HepG2 (cell line): Measurements from ENCODE around the gene RAD50. TPM values are rescaled to one million over a fixed set of nuclear protein-coding genes. Genes with fewer than 3 reads are reported as not detected.

Experiments used
- ATAC-seq: fragments of 200-7000 bp; cut with Tn5 transposase; 3 replicates; pipeline ENCODE4 v1.9.1; 2020; ENCODE audit warnings: mild to moderate bottlenecking, moderate library complexity
- BruUV-seq: library from RNA; stranded (reverse); fragments of 400-500 nt; replicated peaks from 2 replicates; lab custom pipeline; 2021; lab: Mats Ljungman, UMichigan
- CTCF ChIA-PET: fragments of 300-600 bp; formaldehyde crosslinking; extraction: SDS; loops from one replicate; lab custom pipeline; 2021; ENCODE audit warnings: low total read pairs, inconsistent platforms, low intra/inter-chr PET ratio; lab: Yijun Ruan, JAX
- POLR2A ChIA-PET: fragments of 350-600 bp; sonication (Branson Sonifier 250); formaldehyde crosslinking; loops from one replicate; lab custom pipeline; 2020; ENCODE audit warnings: antibody characterized with exemption, inconsistent platforms; lab: Yijun Ruan, JAX
- DNase-seq: peaks from one replicate; pipeline ENCODE4 v3.0.0-alpha.2; 2015; ENCODE audit warnings: low spot score
- FAIRE-seq: peaks from 3 replicates; lab custom pipeline; 2011; peaks lifted over from hg19 to GRCh38; lab: Jason Lieb, UNC
- H2AFZ ChIP-seq: one replicate; pipeline ENCODE4 v1.6.1; 2011; ENCODE audit warnings: low read length, inconsistent platforms
- H3K27ac ChIP-seq: fragments of 300-600 bp; 3 replicates; pipeline ENCODE4 v1.8.0; 2011; ENCODE audit warnings: mixed run types, mild to moderate bottlenecking, mixed read lengths, low read length, inconsistent platforms; ENCODE audit not compliant: insufficient read depth; ENCODE audit errors: extremely low read length
- H3K27me3 ChIP-seq, 2 experiments: fragments of 200-600 bp in 1 of 2; 2 replicates in 1 of 2; 3 replicates in 1 of 2; pipeline versions ENCODE4 v1.6.0 to v1.8.0; 2011; ENCODE audit warnings: low read length in 2 of 2, mild to moderate bottlenecking in 2 of 2, moderate library complexity in 2 of 2, inconsistent platforms in 1 of 2; ENCODE audit not compliant: insufficient read depth in 2 of 2, control insufficient read depth in 1 of 2
- H3K36me3 ChIP-seq, 2 experiments: fragments of 200-600 bp in 1 of 2; replicated peaks in 1 of 2; 2 replicates in 1 of 2; 3 replicates in 1 of 2; pipeline versions ENCODE4 v1.5.1 to v1.8.0; 2011; ENCODE audit warnings: low read length in 2 of 2, inconsistent platforms in 1 of 2; ENCODE audit not compliant: insufficient read depth in 2 of 2, control insufficient read depth in 1 of 2
- H3K4me1 ChIP-seq: 2 replicates; pipeline ENCODE4 v1.5.1; 2012; ENCODE audit warnings: low read length, inconsistent platforms; ENCODE audit not compliant: insufficient read depth
- H3K4me2 ChIP-seq: 2 replicates; pipeline ENCODE4 v1.6.0; 2011; ENCODE audit warnings: low read depth, low read length, inconsistent platforms
- H3K4me3 ChIP-seq, 3 experiments: fragments of 200-600 bp in 1 of 3; sonication (generic), shearing (Covaris generic) in 1 of 3; replicated peaks in 1 of 3; 2 replicates each; pipeline ENCODE4 v1.5.1; 2011 to 2016; ENCODE audit warnings: low read length in 3 of 3, inconsistent platforms in 2 of 3, low read depth in 2 of 3, mild to moderate bottlenecking in 2 of 3, control low read depth in 1 of 3, mixed read lengths in 1 of 3; ENCODE audit not compliant: insufficient read depth in 1 of 3
- H3K79me2 ChIP-seq: one replicate; pipeline ENCODE4 v1.6.1; 2011; ENCODE audit warnings: low read length, inconsistent platforms; ENCODE audit not compliant: insufficient read depth
- H3K9ac ChIP-seq: 2 replicates; pipeline ENCODE4 v1.6.0; 2011; ENCODE audit warnings: mild to moderate bottlenecking, low read depth, low read length, inconsistent platforms; ENCODE audit not compliant: insufficient read depth
- H3K9me3 ChIP-seq: 2 replicates; pipeline ENCODE4 v1.5.1; 2012; ENCODE audit warnings: mild to moderate bottlenecking, low read length
- H4K20me1 ChIP-seq: 2 replicates; pipeline ENCODE4 v1.6.0; 2011; ENCODE audit warnings: inconsistent platforms, mild to moderate bottlenecking, low read length, moderate library complexity; ENCODE audit not compliant: insufficient read depth
- CEBPG ChIP-seq: IDR thresholded peaks from 2 replicates; pipeline ENCODE4 v1.6.1; 2016
- DRAP1 ChIP-seq: IDR thresholded peaks from 2 replicates; pipeline ENCODE4 v1.6.1; 2016; ENCODE audit warnings: missing genetic modification reagents, missing compliant biosample characterization
- NR3C1 ChIP-seq: sonication (generic); formaldehyde crosslinking; IDR thresholded peaks from 2 replicates; pipeline ENCODE4 v1.4.0; 2020; ENCODE audit warnings: missing genetic modification reagents
- POGZ ChIP-seq: sonication (generic); formaldehyde crosslinking; IDR thresholded peaks from 2 replicates; pipeline ENCODE4 v1.4.0; 2020; ENCODE audit warnings: mild to moderate bottlenecking, missing genetic modification reagents
- REPIN1 ChIP-seq: sonication (generic); formaldehyde crosslinking; IDR thresholded peaks from 2 replicates; pipeline ENCODE4 v1.8.0; 2022; ENCODE audit warnings: missing genetic modification reagents, low read depth, mild to moderate bottlenecking, borderline replicate concordance
- ZGPAT ChIP-seq: IDR thresholded peaks from 2 replicates; pipeline ENCODE4 v1.6.1; 2016; ENCODE audit warnings: mild to moderate bottlenecking
- ZNF205 ChIP-seq: IDR thresholded peaks from 2 replicates; pipeline ENCODE4 v1.6.1; 2018; ENCODE audit warnings: missing biosample characterization, missing genetic modification reagents
- ZNF441 ChIP-seq: sonication (generic); formaldehyde crosslinking; IDR thresholded peaks from 2 replicates; pipeline ENCODE4 v1.7.0; 2021; ENCODE audit warnings: missing genetic modification reagents, borderline replicate concordance
- ZNF770 ChIP-seq: sonication (generic); formaldehyde crosslinking; IDR thresholded peaks from 2 replicates; pipeline ENCODE4 v1.5.0; 2020; ENCODE audit warnings: mild to moderate bottlenecking, missing genetic modification reagents
- WGBS: methylation state at CpG from one replicate; pipeline ENCODE4 v1.1.6; 2017; ENCODE audit warnings: low lambda C conversion rate; 5-methylcytosine and 5-hydroxymethylcytosine counted together
- in situ Hi-C: cut with HindIII; loops from 2 replicates; pipeline ENCODE4 v1.10.0; 2017; ENCODE audit warnings: low pct_unique_long_range_greater_than_20kb; ENCODE audit not compliant: extremely low pct_ligation_motif_present
- intact Hi-C: fragments of 100-400 bp; cut with micrococcal nuclease; formaldehyde crosslinking; loops from one replicate; pipeline ENCODE4 v1.10.0; 2022; ENCODE audit not compliant: unreplicated experiment
- polyA plus RNA-seq, 8 experiments: library from polyadenylated mRNA; depleted of rRNA in 3 of 8; stranded (reverse) in 7 of 8; unstranded in 1 of 8; fragments of >200 nt; fragmentation: Illumina TruSeq in 4 of 8; extraction: Trizol in 4 of 8; gene quantifications; 2 replicates each; pipeline versions ENCODE4 v1.2.1 to v1.2.3, GENCODE V29; 2011 to 2016; ENCODE audit warnings: low read depth in 4 of 8, missing spikeins in 1 of 8, mixed read lengths in 1 of 8; ENCODE audit not compliant: insufficient read depth in 1 of 8
- total RNA-seq, 5 experiments: library from RNA; depleted of rRNA; stranded (reverse); fragments of >200 nt; fragmentation: Illumina TruSeq; extraction: Trizol; gene quantifications; 2 replicates each; pipeline ENCODE4 v1.2.3, GENCODE V29; 2016; ENCODE audit warnings: low read depth in 1 of 5
- TF ChIP-seq, protein P1 (sequence below): sonication (generic); formaldehyde crosslinking; IDR thresholded peaks from 2 replicates; pipeline ENCODE4 v1.5.1; 2020; ENCODE audit warnings: missing genetic modification reagents, mild to moderate bottlenecking, borderline replicate concordance

RAD50 gene
- total and polyA plus RNA-seq, 2 of the 13 experiments (the other 11 are each of a cell fraction or from before 2014, with no cell fraction given): 19.2 to 23.4 TPM

- Histone ChIP-seq H2AFZ (no peak overlapping the region), H4K20me1 (no peaks in the 10 kb centered on the region), H3K27ac (no peak overlapping the region), H3K4me3 (no peak overlapping the region), H3K79me2 (no peaks in the 10 kb centered on the region), H3K9ac (no peak overlapping the region), H3K36me3 (no peaks in the 10 kb centered on the region), H3K4me2 (no peak overlapping the region), H3K4me1 (peaks cover 14% of the 10 kb centered on the region), H3K27me3 (no peaks in the 10 kb centered on the region), H3K9me3 (no peaks in the 10 kb centered on the region)
- no peak for FAIRE-seq
- in situ Hi-C loops: no loop called here
- intact Hi-C loops: loop anchor here (5.0 to 10.0 kb wide), 3 partner anchors 62 to 359 kb away; no protein-coding TSS in a partner anchor
- ATAC-seq: no peak
- no TSS peak for BruUV-seq
- POLR2A ChIA-PET: no interaction called here
- TF ChIP-seq, protein P1, sequence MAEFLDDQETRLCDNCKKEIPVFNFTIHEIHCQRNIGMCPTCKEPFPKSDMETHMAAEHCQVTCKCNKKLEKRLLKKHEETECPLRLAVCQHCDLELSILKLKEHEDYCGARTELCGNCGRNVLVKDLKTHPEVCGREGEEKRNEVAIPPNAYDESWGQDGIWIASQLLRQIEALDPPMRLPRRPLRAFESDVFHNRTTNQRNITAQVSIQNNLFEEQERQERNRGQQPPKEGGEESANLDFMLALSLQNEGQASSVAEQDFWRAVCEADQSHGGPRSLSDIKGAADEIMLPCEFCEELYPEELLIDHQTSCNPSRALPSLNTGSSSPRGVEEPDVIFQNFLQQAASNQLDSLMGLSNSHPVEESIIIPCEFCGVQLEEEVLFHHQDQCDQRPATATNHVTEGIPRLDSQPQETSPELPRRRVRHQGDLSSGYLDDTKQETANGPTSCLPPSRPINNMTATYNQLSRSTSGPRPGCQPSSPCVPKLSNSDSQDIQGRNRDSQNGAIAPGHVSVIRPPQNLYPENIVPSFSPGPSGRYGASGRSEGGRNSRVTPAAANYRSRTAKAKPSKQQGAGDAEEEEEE (CRISPR knock-in tag): no peak
- CTCF ChIA-PET: interaction anchor here (2.2 kb wide), 1 partner anchor 152 kb away, joined by 12 read pairs; no protein-coding TSS in a partner anchor
- no peak for DNase-seq
Measured at GRCh38 chr5:132525299-132525724, 31.5 kb upstream of the RAD50 start.

DNA sequence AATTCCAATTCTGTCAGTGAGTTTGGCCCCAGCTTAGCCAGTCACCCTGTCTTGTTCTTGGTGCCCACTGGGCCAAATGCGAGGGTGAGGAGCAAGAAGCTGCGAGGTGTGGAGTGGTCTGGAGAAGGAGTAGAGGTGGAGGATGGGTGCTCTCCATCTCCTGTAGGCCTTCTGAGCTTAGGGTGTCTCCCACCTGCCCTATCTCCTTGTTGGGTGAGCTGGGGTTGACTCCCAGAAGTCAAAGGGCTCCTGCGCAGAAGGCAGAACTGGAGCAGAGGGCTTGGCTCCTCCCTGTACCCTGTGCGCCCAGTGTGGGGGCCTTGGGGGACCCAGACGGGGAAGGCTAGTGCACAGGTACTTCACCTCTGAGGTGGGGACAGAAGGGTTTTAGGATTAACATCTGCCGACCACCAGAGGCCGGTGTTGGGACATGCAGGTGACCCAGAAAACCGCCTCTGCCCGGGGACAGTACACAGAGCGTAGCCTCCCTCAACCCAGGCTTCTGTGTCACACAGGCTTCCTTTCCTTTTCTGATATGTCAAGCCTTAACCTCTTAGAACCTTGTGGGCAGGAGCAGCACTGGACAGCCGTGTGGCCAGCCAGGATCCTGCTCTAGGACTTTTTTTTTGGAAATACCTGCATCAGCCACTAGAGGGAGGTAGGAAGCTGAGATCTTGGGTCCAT, 30.3 kb upstream of the RAD50 start:
- Histone ChIP-seq H3K4me2 (peak overlapping the region; percentile 88), H4K20me1 (no peaks in the 10 kb centered on the region), H3K4me1 (peaks cover 14% of the 10 kb centered on the region), H3K27ac (no peak overlapping the region), H3K9ac (peak overlapping the region; percentile 42; the same call in 1 of the 2 replicates), H3K27me3 (no peaks in the 10 kb centered on the region), H3K9me3 (no peaks in the 10 kb centered on the region), H3K4me3 (peak overlapping the region; percentile 39 to 65 (median 44)), H2AFZ (peak overlapping the region; percentile 90), H3K36me3 (no peaks in the 10 kb centered on the region), H3K79me2 (no peaks in the 10 kb centered on the region)
- CTCF ChIA-PET: interaction anchor here (0.7 to 2.2 kb wide), 5 partner anchors 20 to 188 kb away, joined by 3 to 12 read pairs (median 6); no protein-coding TSS in a partner anchor
- WGBS: 0% methylated on average over 1 of the region's 11 CpGs
- FAIRE-seq (peak; percentile 83), ATAC-seq (peak; percentile 93), DNase-seq (peak; percentile 66)
- BruUV-seq: no TSS peak
- intact Hi-C loops (loop anchor here (1.0 to 10.0 kb wide), 5 partner anchors 31 to 358 kb away; no protein-coding TSS in a partner anchor), in situ Hi-C loops (no loop called here)
- POLR2A ChIA-PET: interaction anchor here (1.1 kb wide), 2 partner anchors 31 to 293 kb away, joined by 4 to 6 read pairs; partner anchors contain the start of gene RAD50
- TF ChIP-seq ZNF441 (CRISPR knock-in tag): no peak
- TF ChIP-seq REPIN1 (CRISPR knock-in tag): 0 out of 2 replicates have a peak, but pooled peaks have one; percentile 15
- TF ChIP-seq CEBPG (CRISPR knock-in tag): no peak
- 0 out of 2 replicates have a peak, but pooled peaks have one; percentile 16 for TF ChIP-seq ZNF770
- TF ChIP-seq POGZ (CRISPR knock-in tag): peak; percentile 38; the same call in 1 of the 2 replicates
- TF ChIP-seq ZNF205 (CRISPR knock-in tag): 0 out of 2 replicates have a peak, but pooled peaks have one; percentile 43
- TF ChIP-seq DRAP1 (CRISPR knock-in tag): 0 out of 2 replicates have a peak, but pooled peaks have one; percentile 21
- TF ChIP-seq NR3C1 (CRISPR knock-in tag): no peak
- 0 out of 2 replicates have a peak, but pooled peaks have one; percentile 34 for TF ChIP-seq ZGPAT (CRISPR knock-in tag)
